HG03064 (cell line): ENCODE data around the gene ARHGAP4.

Source experiments
- ATAC-seq: cut with Tn5 transposase; IDR thresholded peaks from one replicate; pipeline ENCODE4 v1.9.1; 2021; ENCODE audit warnings: low read depth; ENCODE audit not compliant: unreplicated experiment

The ARHGAP4 gene

DNA sequence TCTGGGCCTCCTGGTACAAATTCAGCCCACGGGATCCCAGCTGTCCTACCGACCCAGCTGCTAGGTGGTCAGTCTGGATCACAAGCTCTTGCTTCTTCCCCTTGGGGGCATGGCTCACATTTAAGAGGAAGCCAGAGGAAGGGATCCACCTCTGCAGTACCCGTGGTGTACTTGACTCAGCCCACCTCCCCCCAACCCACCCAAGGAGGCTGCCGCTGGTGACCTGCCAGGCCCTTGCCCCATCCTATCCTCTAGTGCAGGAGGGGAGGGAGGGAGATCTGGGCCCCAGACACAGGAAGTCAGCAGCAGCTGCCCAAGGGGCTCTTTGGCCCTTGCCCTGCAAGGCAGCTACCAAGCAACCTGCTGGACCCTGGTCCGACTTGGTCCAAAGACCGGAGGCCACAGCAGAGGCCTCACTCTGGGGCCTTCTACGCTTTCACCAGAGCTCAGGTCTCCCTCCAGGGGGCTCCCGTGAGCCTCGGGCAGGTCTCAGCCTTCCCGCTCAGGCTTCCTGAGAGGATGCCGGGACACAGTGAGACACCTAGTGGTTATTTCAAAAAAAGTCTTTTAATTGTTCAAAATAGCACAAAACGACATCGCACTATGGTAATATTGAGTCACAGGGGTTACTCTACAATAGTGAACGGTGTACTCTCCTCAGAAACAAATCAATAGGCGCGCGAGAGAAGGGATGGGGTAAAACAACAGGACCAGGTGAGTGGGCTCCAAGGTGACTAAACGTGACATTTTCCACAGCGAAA, 21.1 kb upstream of the ARHGAP4 start:
- peak; percentile 70 for ATAC-seq

- ATAC-seq, result no peak
Measured at GRCh38 chrX:153945956-153946943, 20.2 kb upstream of the ARHGAP4 start.

GRCh38 chrX:153944800-153945150, 18.7 kb upstream of the ARHGAP4 start:
- ATAC-seq, result no peak

- no peak for ATAC-seq
Measured at GRCh38 chrX:153944140-153944799, 18.2 kb upstream of the ARHGAP4 start, which contains the start of gene RENBP. TSS of gene RENBP (minus strand) at chrX:153944643. CDS start at chrX:153944610, 33 bp downstream.

DNA sequence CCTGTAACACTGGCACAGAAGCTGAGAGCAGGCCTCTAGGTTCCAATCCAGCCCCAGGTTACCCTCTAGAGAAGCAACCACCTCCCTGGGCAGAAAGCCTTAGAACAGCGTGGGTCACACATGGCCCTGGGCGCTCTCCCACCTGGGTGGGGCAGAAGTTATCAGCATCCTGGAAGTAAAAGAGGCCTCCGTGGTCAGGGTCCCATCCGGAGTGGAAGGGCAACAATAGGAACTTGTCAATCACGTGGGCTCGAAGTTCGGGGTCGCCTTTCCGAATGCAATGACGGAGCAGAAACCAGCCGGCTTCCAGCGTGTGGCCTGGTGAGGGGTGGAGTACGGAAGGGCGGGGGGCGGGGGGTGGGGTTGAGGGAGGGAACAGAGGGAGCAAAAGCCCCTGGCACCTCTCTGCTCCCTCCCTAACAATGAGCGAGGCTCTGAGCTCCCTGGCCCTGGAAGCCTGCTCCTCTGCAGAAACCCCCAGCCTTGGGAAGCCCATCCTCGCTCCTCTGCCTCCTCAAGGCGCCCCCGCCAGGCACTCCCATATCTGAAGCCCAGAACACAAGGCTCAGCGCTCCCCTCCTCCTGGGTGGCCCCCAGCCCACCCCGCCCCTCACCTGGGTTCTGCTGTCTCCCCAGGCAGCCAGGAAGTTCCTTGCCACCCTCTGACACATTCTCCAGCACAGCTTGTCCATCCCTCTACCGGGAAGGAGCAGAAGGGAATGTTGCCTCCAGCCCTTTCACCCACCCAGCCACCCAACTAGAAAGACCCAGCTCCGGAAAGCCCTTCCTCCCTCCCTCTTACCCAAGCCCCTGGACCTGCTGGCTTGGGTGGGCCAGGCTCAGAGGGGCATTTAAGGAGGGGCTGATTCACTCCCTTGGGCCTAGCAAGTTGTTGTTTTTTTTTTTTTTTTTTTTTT, 15.5 kb upstream of the ARHGAP4 start:
- no peak for ATAC-seq

DNA sequence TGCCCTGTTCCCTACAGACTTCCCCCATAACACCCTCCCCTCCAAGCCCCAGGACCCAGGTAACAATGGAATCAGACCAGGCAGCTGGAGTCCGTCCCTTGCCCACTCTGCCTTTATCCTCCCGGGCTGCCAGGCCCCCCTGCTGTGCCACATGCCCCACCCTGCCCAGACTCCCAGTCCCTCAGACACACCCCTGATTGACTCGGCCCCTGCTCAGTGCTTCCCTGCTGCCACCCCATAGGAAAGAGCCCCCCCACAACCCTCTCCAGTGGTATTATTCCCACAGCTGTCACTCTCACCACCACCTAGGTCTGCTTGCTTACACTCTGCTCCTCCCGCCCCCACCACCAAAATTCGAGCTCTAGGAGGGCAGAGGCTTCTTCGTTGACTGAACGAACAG, 13.5 kb upstream of the ARHGAP4 start:
- no peak for ATAC-seq

DNA sequence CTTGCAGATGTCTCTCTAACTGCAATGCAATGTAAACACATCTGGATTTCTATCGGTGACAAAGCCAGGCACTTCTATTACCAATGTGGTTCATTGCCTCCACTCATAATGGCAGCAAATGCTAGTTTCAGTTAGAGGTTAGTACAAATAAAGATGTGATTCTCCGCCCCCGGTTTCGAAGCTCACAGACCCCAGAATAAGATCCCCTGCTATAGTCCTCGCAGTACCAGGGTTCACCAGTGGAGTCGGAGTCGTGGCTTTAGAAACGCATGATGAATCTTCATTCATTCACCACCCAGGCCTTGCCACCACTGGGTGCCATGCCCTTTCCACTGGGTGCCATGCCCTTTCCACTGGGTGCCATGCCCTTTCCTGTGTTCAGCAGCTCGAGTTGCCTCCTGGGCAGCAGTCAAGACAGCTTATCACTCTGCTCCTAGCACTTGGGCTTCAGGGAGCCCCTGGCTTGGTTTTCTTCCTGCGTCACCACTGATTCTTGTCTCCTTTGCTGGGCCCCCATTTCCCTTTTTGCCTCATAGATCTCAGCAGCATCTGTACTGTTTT, 12.2 kb upstream of the ARHGAP4 start:
- ATAC-seq, result no peak

DNA sequence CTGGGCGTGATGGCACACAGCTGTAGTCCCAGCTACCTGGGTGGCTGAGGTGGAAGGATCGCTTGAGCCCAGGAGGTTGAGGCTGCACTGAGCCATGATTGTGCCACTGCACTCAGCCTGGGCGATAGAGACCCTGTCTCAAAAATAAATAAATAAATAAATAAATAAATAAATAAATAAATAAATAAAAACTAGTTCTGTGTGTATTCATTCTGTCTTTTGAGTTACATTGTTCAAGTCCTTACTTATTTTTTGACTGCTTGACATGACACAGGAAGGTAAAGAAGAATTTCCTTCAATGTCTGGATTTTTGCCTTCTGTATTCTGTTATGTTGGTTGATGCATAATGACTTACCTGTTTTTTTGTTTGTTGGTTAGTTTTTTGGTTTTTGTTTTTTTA, 11.0 kb upstream of the ARHGAP4 start:
- ATAC-seq, result no peak

- peak; percentile 17 for ATAC-seq
Measured at GRCh38 chrX:153935326-153935851, 9.3 kb upstream of the ARHGAP4 start.

GRCh38 chrX:153934762-153935325, 8.8 kb upstream of the ARHGAP4 start, which contains the start of gene NAA10:
TSS of gene NAA10 (minus strand) at chrX:153935037. CDS start at chrX:153934904, 133 bp downstream.
- peak; percentile 90 for ATAC-seq

DNA sequence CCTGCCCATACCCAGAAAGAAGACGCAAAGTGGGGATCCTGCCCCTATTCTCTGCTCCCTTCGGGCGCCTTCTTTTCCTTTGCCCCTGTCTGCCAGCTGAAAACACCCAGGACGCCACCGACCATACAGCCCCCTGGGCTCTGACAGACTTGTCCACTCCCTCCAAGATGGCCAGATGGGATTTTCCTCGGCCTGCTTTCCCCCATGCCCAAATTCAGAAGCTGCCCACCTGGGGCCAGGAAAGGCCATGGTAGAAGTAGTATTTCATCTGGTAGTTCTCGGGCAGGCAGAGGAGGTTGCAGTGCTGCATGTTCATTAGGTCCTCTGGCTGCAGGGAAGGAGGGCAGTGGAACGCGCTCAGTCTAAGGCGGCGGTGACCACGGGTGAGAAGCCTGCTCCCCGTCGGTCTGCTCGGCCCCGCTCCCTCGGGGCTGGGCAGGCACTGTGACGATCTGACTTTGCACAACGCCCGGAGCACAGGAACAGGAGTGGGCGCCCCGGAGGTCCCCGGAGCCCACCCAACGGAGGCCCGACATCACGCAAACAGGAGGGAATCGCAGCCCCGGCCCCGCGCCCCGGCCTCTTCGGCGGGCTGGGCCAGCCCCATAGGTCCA, 8.2 kb upstream of the ARHGAP4 start:
- no peak for ATAC-seq

- no peak for ATAC-seq
Measured at GRCh38 chrX:153933748-153934147, 7.7 kb upstream of the ARHGAP4 start.

DNA sequence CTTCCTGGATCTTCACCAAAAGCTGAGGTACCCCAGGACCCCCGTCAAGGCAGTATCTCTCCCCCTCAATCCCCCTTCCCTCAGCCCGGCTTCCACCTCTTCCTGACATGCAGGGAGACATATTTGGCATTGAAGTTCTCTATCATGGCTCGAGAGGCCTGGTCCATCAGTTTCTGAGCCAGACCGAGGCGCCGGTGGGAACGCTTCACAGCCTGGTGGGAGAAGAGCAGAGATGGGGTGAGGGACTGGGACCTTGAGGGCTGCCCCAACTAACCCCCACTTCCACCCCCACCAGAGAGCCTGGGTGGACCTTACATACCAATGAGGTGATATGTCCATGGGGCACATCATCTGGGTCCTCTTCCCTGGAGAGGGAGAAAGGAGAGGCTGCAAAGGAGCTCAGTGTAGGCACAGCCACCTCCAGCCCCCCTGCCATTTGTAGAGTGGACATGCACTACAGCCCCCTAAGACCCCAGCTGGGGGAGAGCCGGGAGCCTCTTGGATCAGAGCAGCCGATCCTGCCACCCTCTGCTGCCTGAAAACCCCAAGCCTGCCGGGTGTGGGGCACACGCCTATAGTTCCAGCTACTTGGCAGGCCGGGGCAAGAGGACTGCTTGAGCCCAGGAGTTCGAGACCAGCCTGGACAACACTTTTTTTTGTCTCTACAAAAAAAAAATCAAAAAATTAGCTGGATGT, 6.3 kb upstream of the ARHGAP4 start:
- ATAC-seq, result no peak

DNA sequence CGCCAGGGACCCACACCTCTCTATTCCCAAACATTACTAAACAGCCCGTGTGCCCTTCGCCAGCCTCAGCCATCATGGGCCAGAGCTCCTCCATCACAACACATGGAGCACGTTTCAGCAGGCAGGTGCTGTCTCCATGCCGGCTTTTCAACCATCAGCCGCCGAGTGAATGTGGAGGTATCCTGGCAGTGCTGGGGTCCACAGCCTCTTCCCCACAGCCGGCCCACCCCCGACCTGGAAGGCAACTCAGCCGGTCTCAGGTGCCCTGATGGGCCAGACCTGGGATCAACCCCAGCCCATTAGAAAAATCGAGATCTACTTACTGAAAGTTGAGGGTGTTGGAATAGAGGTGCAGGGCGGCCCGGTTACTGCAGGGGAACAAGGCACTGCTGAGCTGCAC, 5.7 kb upstream of the ARHGAP4 start:
- ATAC-seq, result no peak

DNA sequence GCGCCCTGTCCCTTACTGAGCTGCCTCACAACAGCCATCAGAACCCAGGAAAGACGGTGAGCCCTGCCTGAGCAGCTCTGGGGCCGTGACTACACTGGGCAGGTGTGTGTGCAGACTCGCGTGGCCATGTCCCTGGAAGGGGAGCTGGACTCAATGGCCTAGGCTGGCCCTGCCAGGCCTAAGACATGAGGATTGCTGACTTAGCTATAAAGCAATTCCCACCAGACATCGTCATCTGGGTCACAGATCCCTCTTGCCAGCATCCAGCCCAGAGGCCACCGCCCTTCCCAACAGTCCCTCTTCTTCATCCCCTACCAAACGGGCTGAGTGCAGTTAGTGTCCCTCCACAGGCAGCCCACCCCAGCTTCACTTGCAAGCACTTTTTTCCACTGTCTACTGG, 5.1 kb upstream of the ARHGAP4 start:
- no peak for ATAC-seq

DNA sequence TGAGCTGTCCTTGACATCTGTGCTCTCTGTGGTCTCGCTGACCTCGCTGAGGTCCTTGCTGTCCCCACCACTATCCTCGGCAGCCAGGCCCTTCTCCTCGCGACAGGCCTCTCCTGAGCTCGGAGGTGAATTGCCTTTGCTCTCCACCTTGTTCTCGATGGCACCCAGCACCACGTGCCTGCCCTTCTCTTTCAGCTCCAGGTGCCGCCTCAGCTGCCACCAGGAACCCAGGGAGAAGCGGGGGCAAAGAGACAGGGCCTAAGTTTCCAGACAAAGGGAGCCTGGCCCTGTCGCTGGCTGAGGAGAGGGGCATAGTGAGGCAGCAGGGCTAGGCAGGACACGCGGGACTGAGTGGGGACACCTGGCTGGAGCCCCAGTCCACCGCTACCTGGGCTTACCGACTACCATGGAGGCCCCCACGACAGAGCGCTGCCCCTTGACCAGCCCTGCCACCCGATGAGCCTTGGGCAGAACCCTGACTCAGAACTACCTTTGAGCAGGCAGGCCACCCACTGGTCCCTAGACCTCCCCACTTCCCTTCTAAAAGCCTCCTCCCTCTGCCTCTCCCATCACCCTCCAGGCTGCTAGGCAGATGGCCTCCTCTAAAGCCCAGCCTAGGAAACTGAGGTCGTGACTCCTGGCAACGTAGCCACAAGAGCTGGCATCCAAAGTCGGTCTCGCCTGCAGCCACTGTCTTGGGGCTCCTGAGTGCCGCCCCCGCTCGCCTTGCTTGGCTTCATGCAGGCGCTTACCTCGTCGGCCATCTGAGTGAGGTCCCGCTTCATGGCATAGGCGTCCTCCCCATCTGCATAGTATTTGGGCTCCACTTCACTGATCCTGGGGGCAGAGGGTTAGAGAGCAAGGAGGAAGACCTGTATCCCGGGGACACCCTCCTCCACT, 4.2 kb upstream of the ARHGAP4 start:
- no peak for ATAC-seq

DNA sequence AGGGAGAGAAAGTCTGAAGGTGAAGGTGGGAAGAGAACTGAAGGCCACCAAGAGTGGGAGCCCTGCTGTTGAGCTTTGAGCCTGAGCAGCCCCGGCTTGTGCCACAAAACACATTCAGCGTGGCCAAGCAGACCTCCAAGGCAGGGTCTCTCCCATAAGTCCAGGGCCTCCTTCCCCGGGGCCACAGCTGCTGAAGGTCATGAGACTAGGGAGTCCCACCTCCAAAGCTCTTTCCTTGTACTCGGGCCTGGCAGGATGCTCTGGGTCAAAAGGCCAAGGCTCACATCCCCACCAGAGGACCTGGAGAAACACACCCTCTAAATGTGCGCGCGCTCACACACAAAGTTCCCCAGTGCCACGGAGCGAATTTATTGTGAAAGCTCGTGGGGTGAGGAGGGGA, 3.5 kb upstream of the ARHGAP4 start:
- ATAC-seq, result no peak
